HepG2 (cell line): ENCODE data around the gene MLN. TPM values are rescaled to one million over a fixed set of nuclear protein-coding genes. Genes with fewer than 3 reads are reported as not detected.

ENCODE experiments used
- ATAC-seq: fragments of 200-7000 bp; cut with Tn5 transposase; 3 replicates; pipeline ENCODE4 v1.9.1; 2020; ENCODE audit warnings: mild to moderate bottlenecking, moderate library complexity
- BruUV-seq: library from RNA; stranded (reverse); fragments of 400-500 nt; replicated peaks from 2 replicates; lab custom pipeline; 2021; lab: Mats Ljungman, UMichigan
- CTCF ChIA-PET: fragments of 300-600 bp; formaldehyde crosslinking; extraction: SDS; loops from one replicate; lab custom pipeline; 2021; ENCODE audit warnings: low total read pairs, inconsistent platforms, low intra/inter-chr PET ratio; lab: Yijun Ruan, JAX
- POLR2A ChIA-PET: fragments of 350-600 bp; sonication (Branson Sonifier 250); formaldehyde crosslinking; loops from one replicate; lab custom pipeline; 2020; ENCODE audit warnings: antibody characterized with exemption, inconsistent platforms; lab: Yijun Ruan, JAX
- DNase-seq: peaks from one replicate; pipeline ENCODE4 v3.0.0-alpha.2; 2015; ENCODE audit warnings: low spot score
- FAIRE-seq: peaks from 3 replicates; lab custom pipeline; 2011; peaks lifted over from hg19 to GRCh38; lab: Jason Lieb, UNC
- H2AFZ ChIP-seq: one replicate; pipeline ENCODE4 v1.6.1; 2011; ENCODE audit warnings: low read length, inconsistent platforms
- H3K27ac ChIP-seq: fragments of 300-600 bp; 3 replicates; pipeline ENCODE4 v1.8.0; 2011; ENCODE audit warnings: mixed run types, mild to moderate bottlenecking, mixed read lengths, low read length, inconsistent platforms; ENCODE audit not compliant: insufficient read depth; ENCODE audit errors: extremely low read length
- H3K27me3 ChIP-seq, 2 experiments: fragments of 200-600 bp in 1 of 2; 2 replicates in 1 of 2; 3 replicates in 1 of 2; pipeline versions ENCODE4 v1.6.0 to v1.8.0; 2011; ENCODE audit warnings: low read length in 2 of 2, mild to moderate bottlenecking in 2 of 2, moderate library complexity in 2 of 2, inconsistent platforms in 1 of 2; ENCODE audit not compliant: insufficient read depth in 2 of 2, control insufficient read depth in 1 of 2
- H3K36me3 ChIP-seq, 2 experiments: fragments of 200-600 bp in 1 of 2; replicated peaks in 1 of 2; 2 replicates in 1 of 2; 3 replicates in 1 of 2; pipeline versions ENCODE4 v1.5.1 to v1.8.0; 2011; ENCODE audit warnings: low read length in 2 of 2, inconsistent platforms in 1 of 2; ENCODE audit not compliant: insufficient read depth in 2 of 2, control insufficient read depth in 1 of 2
- H3K4me1 ChIP-seq: 2 replicates; pipeline ENCODE4 v1.5.1; 2012; ENCODE audit warnings: low read length, inconsistent platforms; ENCODE audit not compliant: insufficient read depth
- H3K4me2 ChIP-seq: 2 replicates; pipeline ENCODE4 v1.6.0; 2011; ENCODE audit warnings: low read depth, low read length, inconsistent platforms
- H3K4me3 ChIP-seq, 3 experiments: fragments of 200-600 bp in 1 of 3; sonication (generic), shearing (Covaris generic) in 1 of 3; replicated peaks in 1 of 3; 2 replicates each; pipeline ENCODE4 v1.5.1; 2011 to 2016; ENCODE audit warnings: low read length in 3 of 3, inconsistent platforms in 2 of 3, low read depth in 2 of 3, mild to moderate bottlenecking in 2 of 3, control low read depth in 1 of 3, mixed read lengths in 1 of 3; ENCODE audit not compliant: insufficient read depth in 1 of 3
- H3K79me2 ChIP-seq: one replicate; pipeline ENCODE4 v1.6.1; 2011; ENCODE audit warnings: low read length, inconsistent platforms; ENCODE audit not compliant: insufficient read depth
- H3K9ac ChIP-seq: 2 replicates; pipeline ENCODE4 v1.6.0; 2011; ENCODE audit warnings: mild to moderate bottlenecking, low read depth, low read length, inconsistent platforms; ENCODE audit not compliant: insufficient read depth
- H3K9me3 ChIP-seq: 2 replicates; pipeline ENCODE4 v1.5.1; 2012; ENCODE audit warnings: mild to moderate bottlenecking, low read length
- H4K20me1 ChIP-seq: 2 replicates; pipeline ENCODE4 v1.6.0; 2011; ENCODE audit warnings: inconsistent platforms, mild to moderate bottlenecking, low read length, moderate library complexity; ENCODE audit not compliant: insufficient read depth
- CTCF ChIP-seq: sonication (generic); formaldehyde crosslinking; IDR thresholded peaks from 2 replicates; pipeline ENCODE4 v1.5.0; 2020; ENCODE audit warnings: mild to moderate bottlenecking, missing genetic modification reagents, moderate library complexity
- ZBTB33 ChIP-seq: sonication (generic); formaldehyde crosslinking; IDR thresholded peaks from 2 replicates; pipeline ENCODE4 v1.4.0; 2020; ENCODE audit warnings: missing genetic modification reagents
- WGBS: methylation state at CpG from one replicate; pipeline ENCODE4 v1.1.6; 2017; ENCODE audit warnings: low lambda C conversion rate; 5-methylcytosine and 5-hydroxymethylcytosine counted together
- in situ Hi-C: cut with HindIII; loops from 2 replicates; pipeline ENCODE4 v1.10.0; 2017; ENCODE audit warnings: low pct_unique_long_range_greater_than_20kb; ENCODE audit not compliant: extremely low pct_ligation_motif_present
- intact Hi-C: fragments of 100-400 bp; cut with micrococcal nuclease; formaldehyde crosslinking; loops from one replicate; pipeline ENCODE4 v1.10.0; 2022; ENCODE audit not compliant: unreplicated experiment
- polyA plus RNA-seq, 8 experiments: library from polyadenylated mRNA; depleted of rRNA in 3 of 8; stranded (reverse) in 7 of 8; unstranded in 1 of 8; fragments of >200 nt; fragmentation: Illumina TruSeq in 4 of 8; extraction: Trizol in 4 of 8; gene quantifications; 2 replicates each; pipeline versions ENCODE4 v1.2.1 to v1.2.3, GENCODE V29; 2011 to 2016; ENCODE audit warnings: low read depth in 4 of 8, missing spikeins in 1 of 8, mixed read lengths in 1 of 8; ENCODE audit not compliant: insufficient read depth in 1 of 8
- total RNA-seq, 5 experiments: library from RNA; depleted of rRNA; stranded (reverse); fragments of >200 nt; fragmentation: Illumina TruSeq; extraction: Trizol; gene quantifications; 2 replicates each; pipeline ENCODE4 v1.2.3, GENCODE V29; 2016; ENCODE audit warnings: low read depth in 1 of 5
- TF ChIP-seq, protein P1 (sequence below): sonication (generic); formaldehyde crosslinking; IDR thresholded peaks from 2 replicates; pipeline ENCODE4 v1.4.0; 2020; ENCODE audit warnings: missing genetic modification reagents, borderline replicate concordance

The MLN gene
- total and polyA plus RNA-seq, 2 of the 13 experiments (the other 11 are each of a cell fraction or from before 2014, with no cell fraction given), result not detected

DNA sequence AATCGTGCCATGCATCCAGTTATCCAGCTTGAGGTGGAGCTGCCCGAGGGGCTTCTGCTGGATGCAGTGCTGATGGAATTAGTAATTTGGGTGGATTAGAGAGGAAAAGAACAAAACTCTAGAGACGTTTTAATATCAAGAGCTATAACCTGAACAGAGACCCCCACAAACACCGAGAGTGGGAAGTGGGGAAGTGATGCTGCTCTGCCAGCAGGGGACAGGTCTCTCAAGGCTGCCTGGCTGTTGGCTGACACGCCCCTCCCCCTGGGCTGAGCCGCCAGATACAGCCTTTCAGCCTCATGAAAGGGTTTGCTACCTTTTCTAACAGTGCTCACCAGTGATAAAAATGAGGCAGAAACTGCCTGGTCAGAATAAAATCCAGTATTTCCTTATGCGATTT, 24.5 kb downstream of the MLN start:
- Histone ChIP-seq H4K20me1 (no peaks in the 10 kb centered on the region), H3K79me2 (no peaks in the 10 kb centered on the region), H3K27ac (no peak overlapping the region), H3K9ac (no peak overlapping the region), H3K27me3 (no peaks in the 10 kb centered on the region), H3K9me3 (no peaks in the 10 kb centered on the region), H2AFZ (no peak overlapping the region), H3K4me3 (no peak overlapping the region), H3K4me1 (no peaks in the 10 kb centered on the region), H3K4me2 (no peak overlapping the region), H3K36me3 (peaks cover 51 to 94% of the 10 kb centered on the region in 2 experiments)
- no TSS peak for BruUV-seq
- FAIRE-seq (no peak), ATAC-seq (peak; percentile 46; the same call in 2 of the 3 replicates), DNase-seq (no peak)
- CTCF ChIA-PET, result no interaction called here
- in situ Hi-C loops (no loop called here), intact Hi-C loops (no loop called here)
- TF ChIP-seq ZBTB33 (CRISPR knock-in tag), result 0 out of 2 replicates have a peak, but pooled peaks have one; percentile 37
- TF ChIP-seq, protein P1, sequence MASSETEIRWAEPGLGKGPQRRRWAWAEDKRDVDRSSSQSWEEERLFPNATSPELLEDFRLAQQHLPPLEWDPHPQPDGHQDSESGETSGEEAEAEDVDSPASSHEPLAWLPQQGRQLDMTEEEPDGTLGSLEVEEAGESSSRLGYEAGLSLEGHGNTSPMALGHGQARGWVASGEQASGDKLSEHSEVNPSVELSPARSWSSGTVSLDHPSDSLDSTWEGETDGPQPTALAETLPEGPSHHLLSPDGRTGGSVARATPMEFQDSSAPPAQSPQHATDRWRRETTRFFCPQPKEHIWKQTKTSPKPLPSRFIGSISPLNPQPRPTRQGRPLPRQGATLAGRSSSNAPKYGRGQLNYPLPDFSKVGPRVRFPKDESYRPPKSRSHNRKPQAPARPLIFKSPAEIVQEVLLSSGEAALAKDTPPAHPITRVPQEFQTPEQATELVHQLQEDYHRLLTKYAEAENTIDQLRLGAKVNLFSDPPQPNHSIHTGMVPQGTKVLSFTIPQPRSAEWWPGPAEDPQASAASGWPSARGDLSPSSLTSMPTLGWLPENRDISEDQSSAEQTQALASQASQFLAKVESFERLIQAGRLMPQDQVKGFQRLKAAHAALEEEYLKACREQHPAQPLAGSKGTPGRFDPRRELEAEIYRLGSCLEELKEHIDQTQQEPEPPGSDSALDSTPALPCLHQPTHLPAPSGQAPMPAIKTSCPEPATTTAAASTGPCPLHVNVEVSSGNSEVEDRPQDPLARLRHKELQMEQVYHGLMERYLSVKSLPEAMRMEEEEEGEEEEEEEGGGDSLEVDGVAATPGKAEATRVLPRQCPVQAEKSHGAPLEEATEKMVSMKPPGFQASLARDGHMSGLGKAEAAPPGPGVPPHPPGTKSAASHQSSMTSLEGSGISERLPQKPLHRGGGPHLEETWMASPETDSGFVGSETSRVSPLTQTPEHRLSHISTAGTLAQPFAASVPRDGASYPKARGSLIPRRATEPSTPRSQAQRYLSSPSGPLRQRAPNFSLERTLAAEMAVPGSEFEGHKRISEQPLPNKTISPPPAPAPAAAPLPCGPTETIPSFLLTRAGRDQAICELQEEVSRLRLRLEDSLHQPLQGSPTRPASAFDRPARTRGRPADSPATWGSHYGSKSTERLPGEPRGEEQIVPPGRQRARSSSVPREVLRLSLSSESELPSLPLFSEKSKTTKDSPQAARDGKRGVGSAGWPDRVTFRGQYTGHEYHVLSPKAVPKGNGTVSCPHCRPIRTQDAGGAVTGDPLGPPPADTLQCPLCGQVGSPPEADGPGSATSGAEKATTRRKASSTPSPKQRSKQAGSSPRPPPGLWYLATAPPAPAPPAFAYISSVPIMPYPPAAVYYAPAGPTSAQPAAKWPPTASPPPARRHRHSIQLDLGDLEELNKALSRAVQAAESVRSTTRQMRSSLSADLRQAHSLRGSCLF (CRISPR knock-in tag), result no peak
- 0 out of 2 replicates have a peak, but pooled peaks have one; percentile 11 for TF ChIP-seq CTCF
- 91% methylated on average over 7 of the region's 7 CpGs for whole genome bisulfite sequencing
- POLR2A ChIA-PET, result interaction anchor here (1.7 kb wide), 1 partner anchor 9 kb away, joined by 7 read pairs; the partner anchor contains the start of gene LEMD2
